Upper lobe of left lung (tissue), 6 donors: ENCODE measurements around the gene RRAD. TPM values are rescaled to one million over a fixed set of nuclear protein-coding genes. Genes with fewer than 3 reads are reported as not detected.

Source experiments
- ATAC-seq, 2 donors: fragments of 200-7000 bp; cut with Tn5 transposase; one replicate each; pipeline ENCODE4 v1.9.1; 2022; ENCODE audit warnings: mild to moderate bottlenecking in 2 of 2, moderate library complexity in 2 of 2; ENCODE audit not compliant: low FRiP score in 2 of 2
- DNase-seq, 2 donors: peaks; one replicate each; pipeline ENCODE4 v3.0.0-alpha.2; 2019 to 2020
- H3K27ac ChIP-seq, 4 donors: fragments of 200-600 bp; sonication (generic); one replicate each; pipeline ENCODE4 v1.5.1; 2016 to 2019
- H3K27me3 ChIP-seq, 4 donors: fragments of 200-600 bp; sonication (generic); one replicate each; pipeline ENCODE4 v1.5.1; 2017 to 2019
- H3K36me3 ChIP-seq, 4 donors: fragments of 200-600 bp; sonication (generic); one replicate each; pipeline ENCODE4 v1.5.1; 2016 to 2019
- H3K4me1 ChIP-seq, 4 donors: fragments of 200-600 bp; sonication (generic); one replicate each; pipeline ENCODE4 v1.5.1; 2018 to 2019
- H3K4me3 ChIP-seq, 4 donors: fragments of 200-600 bp; sonication (generic); one replicate each; pipeline ENCODE4 v1.5.1; 2017 to 2019; ENCODE audit warnings: mild to moderate bottlenecking in 2 of 4, moderate library complexity in 1 of 4
- H3K9me3 ChIP-seq, 4 donors: fragments of 200-600 bp; sonication (generic); one replicate each; pipeline ENCODE4 v1.5.1; 2018 to 2019
- CTCF ChIP-seq, 6 experiments: fragments of 450-650 bp in 4 of 6; fragments of 200-600 bp in 2 of 6; sonication (generic) in 2 of 6; IDR thresholded peaks; one replicate each; pipeline ENCODE4 v1.5.1; 2016 to 2019; ENCODE audit warnings: antibody characterized with exemption in 6 of 6
- EP300 ChIP-seq, 4 donors: sonication (generic); formaldehyde crosslinking; IDR thresholded peaks; one replicate each; pipeline ENCODE4 v1.5.1; 2017; ENCODE audit warnings: antibody characterized with exemption in 4 of 4, control low read depth in 2 of 4
- POLR2A ChIP-seq, 4 donors: fragments of 450-650 bp; IDR thresholded peaks; one replicate each; pipeline ENCODE4 v1.5.1; 2016 to 2017; ENCODE audit warnings: antibody characterized with exemption in 4 of 4, mild to moderate bottlenecking in 2 of 4
- POLR2AphosphoS5 ChIP-seq, 2 donors: sonication (generic); formaldehyde crosslinking; IDR thresholded peaks; one replicate each; pipeline ENCODE4 v1.5.1; 2017; ENCODE audit warnings: antibody characterized with exemption in 2 of 2
- WGBS, 2 donors: methylation state at CpG; one replicate each; pipeline ENCODE4 v1.1.5; 2017 to 2018; 5-methylcytosine and 5-hydroxymethylcytosine counted together
- total RNA-seq, 6 donors: library from RNA; depleted of rRNA in 4 of 6; stranded (reverse); fragments of >200 nt in 4 of 6; gene quantifications; one replicate each; pipeline versions ENCODE4 v1.1.0 to v1.2.1, GENCODE V29; 2016 to 2021
- donor health status: DM: no; HTN: no; CAD: no; lungs with moderate emphysema.
- donor health status: DM: no; HTN: yes; CAD: no; lungs with severe emphysema.

RRAD gene
- total RNA-seq, 6 donors from 2014 or later, result 13.8 to 50.3 (median 47.0) TPM

DNA sequence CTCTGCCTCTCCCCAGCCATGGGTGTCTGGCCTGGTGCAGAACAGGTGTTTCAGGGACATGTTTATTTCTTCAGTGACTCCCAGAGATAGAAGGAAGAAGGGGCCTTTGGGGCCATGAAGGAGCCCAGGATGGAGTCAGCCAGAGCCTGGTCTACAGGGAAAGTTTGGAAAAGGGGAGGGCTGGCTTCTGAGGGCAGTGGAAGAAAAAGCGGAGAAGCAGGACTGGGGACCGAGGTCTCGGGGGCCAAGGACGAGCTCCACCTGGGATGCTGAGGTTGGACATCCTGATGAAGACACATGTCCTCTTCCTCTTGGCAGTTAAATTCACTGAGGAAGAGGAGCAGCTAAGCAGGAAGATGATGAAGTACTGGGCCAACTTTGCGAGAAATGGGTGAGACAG, 17.6 kb upstream of the RRAD start:
- DNase-seq (no peak), ATAC-seq (no peak)
- TF ChIP-seq CTCF (IDR thresholded peaks at IDR 0.05) (no peak), POLR2AphosphoS5 (IDR thresholded peaks at IDR 0.05) (no peak), EP300 (IDR thresholded peaks at IDR 0.05) (no peak), POLR2A (IDR thresholded peaks at IDR 0.05) (no peak)
- Histone ChIP-seq H3K4me1 (peaks cover 7 to 11% (median 8%) of the 10 kb centered on the region in 4 donors), H3K4me3 (no peak overlapping the region), H3K27ac (no peak overlapping the region), H3K27me3 (no peaks in the 10 kb centered on the region), H3K36me3 (peaks cover 18 to 62% (median 46%) of the 10 kb centered on the region in 4 donors), H3K9me3 (no peaks in the 10 kb centered on the region)
- WGBS, 2 donors, result 65 to 94% methylated on average over 5 of the region's 5 CpGs

DNA sequence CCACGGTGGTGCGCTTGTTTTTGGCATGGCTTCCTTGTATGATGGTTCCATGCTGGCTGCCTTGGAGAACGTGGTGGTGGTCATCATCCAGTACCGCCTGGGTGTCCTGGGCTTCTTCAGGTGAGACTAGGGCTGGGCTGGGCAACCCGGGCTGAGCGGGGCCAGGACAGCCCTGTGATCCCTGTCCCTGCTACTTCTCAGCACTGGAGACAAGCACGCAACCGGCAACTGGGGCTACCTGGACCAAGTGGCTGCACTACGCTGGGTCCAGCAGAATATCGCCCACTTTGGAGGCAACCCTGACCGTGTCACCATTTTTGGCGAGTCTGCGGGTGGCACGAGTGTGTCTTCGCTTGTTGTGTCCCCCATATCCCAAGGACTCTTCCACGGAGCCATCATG, 14.9 kb upstream of the RRAD start:
- DNase-seq (peak in 1 of 2 donors; percentile 61), ATAC-seq (no peak)
- Histone ChIP-seq H3K9me3 (no peaks in the 10 kb centered on the region), H3K4me1 (peaks cover 15 to 34% (median 23%) of the 10 kb centered on the region in 4 donors), H3K36me3 (peaks cover 18 to 68% (median 49%) of the 10 kb centered on the region in 4 donors), H3K27ac (no peak overlapping the region), H3K4me3 (no peak overlapping the region), H3K27me3 (no peaks in the 10 kb centered on the region)
- whole genome bisulfite sequencing, 2 donors, result 97% methylated on average over 15 to 16 of the region's 16 CpGs
- no peak for TF ChIP-seq EP300 (IDR thresholded peaks at IDR 0.05)
- TF ChIP-seq CTCF (IDR thresholded peaks at IDR 0.05), result no peak
- TF ChIP-seq POLR2AphosphoS5 (IDR thresholded peaks at IDR 0.05), result no peak
- no peak for TF ChIP-seq POLR2A (IDR thresholded peaks at IDR 0.05)

DNA sequence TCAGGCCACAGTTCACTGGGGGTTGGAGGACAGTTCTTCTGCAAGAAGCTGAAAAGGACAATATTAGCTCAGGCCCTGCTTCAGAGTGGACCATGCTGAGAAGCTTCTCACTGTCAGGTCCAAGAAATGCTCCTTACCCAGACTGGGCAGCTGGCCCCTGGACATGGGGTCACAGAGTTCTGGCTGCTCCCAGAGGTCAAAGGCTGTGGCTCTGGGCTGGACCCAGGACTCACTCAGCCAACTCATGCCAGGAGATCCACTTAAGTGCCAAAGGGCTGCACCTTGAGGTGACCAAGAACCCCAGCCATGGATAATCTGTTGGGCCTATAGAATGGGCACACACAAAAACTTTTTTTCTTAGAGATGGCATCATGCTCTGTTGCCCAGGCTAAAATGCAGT, 14.0 kb upstream of the RRAD start:
- H3K36me3 ChIP-seq, result peaks cover 18 to 68% (median 49%) of the 10 kb centered on the region in 4 donors
- DNase-seq (no peak), ATAC-seq (no peak)
- no peak overlapping the region for H3K4me3 ChIP-seq
- no peaks in the 10 kb centered on the region for H3K27me3 ChIP-seq
- no peak for TF ChIP-seq CTCF (IDR thresholded peaks at IDR 0.05)
- no peak for TF ChIP-seq EP300 (IDR thresholded peaks at IDR 0.05)
- TF ChIP-seq POLR2AphosphoS5 (IDR thresholded peaks at IDR 0.05), result no peak
- no peak for TF ChIP-seq POLR2A (IDR thresholded peaks at IDR 0.05)
- H3K27ac ChIP-seq, result no peak overlapping the region
- H3K4me1 ChIP-seq, result peaks cover 18 to 37% (median 24%) of the 10 kb centered on the region in 4 donors
- no peaks in the 10 kb centered on the region for H3K9me3 ChIP-seq

GRCh38 chr16:66937725-66938337, 12.5 kb upstream of the RRAD start:
- DNase-seq (no peak), ATAC-seq (no peak)
- peaks cover 18 to 55% (median 39%) of the 10 kb centered on the region in 4 donors for H3K36me3 ChIP-seq
- TF ChIP-seq EP300 (IDR thresholded peaks at IDR 0.05) (no peak), CTCF (IDR thresholded peaks at IDR 0.05) (no peak), POLR2AphosphoS5 (IDR thresholded peaks at IDR 0.05) (no peak)
- H3K9me3 ChIP-seq, result no peaks in the 10 kb centered on the region
- WGBS, 2 donors, result 71% methylated on average over 2 to 10 of the region's 10 CpGs
- peaks cover 27 to 46% (median 33%) of the 10 kb centered on the region in 4 donors for H3K4me1 ChIP-seq
- no peak overlapping the region for H3K4me3 ChIP-seq
- peak overlapping the region in 1 of 4 donors; percentile 27 for H3K27ac ChIP-seq
- no peaks in the 10 kb centered on the region for H3K27me3 ChIP-seq
